Activated T-helper 1 cell treated with anti-CD3 and anti-CD28 coated beads, Interleukin-12 subunit alpha, Interleukin-12 subunit beta, Interleukin-2, Interleukin-4 antibody, amounts not matched to agents 30 ng/mL and 10 ng/mL and 1 ng/mL, durations not matched to agents 14 hours and 24 hours and 36 hours (primary cell): Measurements from ENCODE around the gene LIMD2. TPM values are rescaled to one million over a fixed set of nuclear protein-coding genes. Genes with fewer than 3 reads are reported as not detected.
A peak's percentile ranks its signal among the peaks of the same experiment; 100 is the strongest.
"Not testable (repeated sequence)": the region's sequence is repeated elsewhere in the genome, so short reads cannot be mapped to it uniquely, and the experiment has no call there.

Experiments used
- DNase-seq: peaks from one replicate; pipeline ENCODE4 v3.0.0; 2021; ENCODE audit warnings: low spot score
- H3K27ac Mint-ChIP-seq: one replicate; pipeline ENCODE4 v1.8.0; 2021; ENCODE audit warnings: mild to moderate bottlenecking, mixed read lengths
- H3K27me3 Mint-ChIP-seq: one replicate; pipeline ENCODE4 v1.8.0; 2022; ENCODE audit warnings: mild to moderate bottlenecking, moderate library complexity, mixed read lengths; ENCODE audit not compliant: insufficient read depth
- H3K36me3 Mint-ChIP-seq: one replicate; pipeline ENCODE4 v1.8.0; 2021; ENCODE audit warnings: low read depth, mixed read lengths
- H3K4me1 Mint-ChIP-seq: one replicate; pipeline ENCODE4 v1.8.0; 2021; ENCODE audit warnings: low read depth, mixed read lengths
- H3K4me3 Mint-ChIP-seq: one replicate; pipeline ENCODE4 v1.8.0; 2021; ENCODE audit warnings: mild to moderate bottlenecking, moderate library complexity, mixed read lengths
- H3K9me3 Mint-ChIP-seq: one replicate; pipeline ENCODE4 v1.8.0; 2021; ENCODE audit warnings: mixed read lengths
- intact Hi-C: fragments of 100-400 bp; cut with micrococcal nuclease; formaldehyde crosslinking; loops from one replicate; pipeline ENCODE4 v1.15.1; 2024
- total RNA-seq: library from RNA; stranded (reverse); gene quantifications from 2 replicates; pipeline ENCODE4 v1.2.3, GENCODE V29; 2022

Gene LIMD2
- 228 and 233 TPM in 2 replicates for total RNA-seq

DNA sequence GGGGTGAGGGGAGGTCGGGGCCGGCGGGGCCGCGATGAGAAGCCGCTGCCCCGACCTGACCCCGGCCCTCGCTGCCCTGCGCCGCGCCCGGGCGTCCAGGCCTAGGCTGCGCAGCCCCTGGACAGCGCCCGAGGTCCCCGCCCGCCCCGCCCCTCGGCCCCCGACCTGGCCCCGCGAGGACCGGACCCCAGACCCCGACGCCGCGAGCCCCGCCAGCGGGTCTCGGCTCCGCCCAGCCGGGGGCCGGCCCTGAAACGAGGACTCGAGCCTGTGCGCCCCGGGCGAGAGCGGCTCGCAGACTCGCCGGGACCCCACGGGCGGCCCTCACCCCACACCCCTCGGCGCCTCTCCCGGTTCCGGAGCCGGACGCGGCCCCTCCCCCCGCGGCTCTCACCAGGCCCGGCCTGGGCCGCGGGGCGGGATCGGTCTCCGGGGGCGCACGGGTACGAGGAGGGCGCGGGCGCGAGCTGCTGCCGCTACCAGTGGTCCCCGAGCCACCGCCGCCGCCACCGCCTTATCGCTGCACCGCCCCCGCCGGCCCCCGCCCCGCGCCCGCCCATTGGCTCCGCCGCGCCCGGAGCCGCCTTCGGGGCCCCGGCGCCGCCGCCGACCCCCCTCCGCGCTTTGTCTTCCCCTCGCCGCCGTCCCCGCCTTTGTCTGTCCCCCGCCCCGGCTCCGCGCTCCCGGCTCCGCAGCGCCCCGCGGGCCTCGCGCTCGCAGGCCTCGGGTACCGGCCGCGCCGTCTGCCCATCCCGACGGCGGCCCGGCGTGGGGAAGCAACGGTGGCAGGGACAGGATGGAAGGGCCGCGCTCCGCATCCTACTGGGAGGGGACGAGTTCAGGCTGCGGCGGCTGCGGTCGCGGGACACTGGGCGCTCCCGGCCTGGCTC lies at the start of gene LIMD2:
Gene LIMD2, minus strand, starts transcription at position 488 of the 890 bp plus-strand sequence. CDS start 827 bp downstream, outside the sequence.
- H3K27ac Mint-ChIP-seq: peak within 1 kb of the TSS; percentile 96
- H3K4me3 Mint-ChIP-seq: peak within 1 kb of the TSS; percentile 96
- H3K27me3 Mint-ChIP-seq: no peaks in the 10 kb centered on the region
- intact Hi-C loops: loop anchor here (1.0 to 2.0 kb wide), 3 partner anchors 143 to 807 kb away; partner anchors contain the start of genes CEP95, DCAF7, DDX5 and SMARCD2
- DNase-seq: peak; percentile 76
- H3K36me3 Mint-ChIP-seq: peaks cover 42% of the 10 kb centered on the region
- H3K4me1 Mint-ChIP-seq: peaks cover 59% of the 10 kb centered on the region
- no peaks in the 10 kb centered on the region for H3K9me3 Mint-ChIP-seq

DNA sequence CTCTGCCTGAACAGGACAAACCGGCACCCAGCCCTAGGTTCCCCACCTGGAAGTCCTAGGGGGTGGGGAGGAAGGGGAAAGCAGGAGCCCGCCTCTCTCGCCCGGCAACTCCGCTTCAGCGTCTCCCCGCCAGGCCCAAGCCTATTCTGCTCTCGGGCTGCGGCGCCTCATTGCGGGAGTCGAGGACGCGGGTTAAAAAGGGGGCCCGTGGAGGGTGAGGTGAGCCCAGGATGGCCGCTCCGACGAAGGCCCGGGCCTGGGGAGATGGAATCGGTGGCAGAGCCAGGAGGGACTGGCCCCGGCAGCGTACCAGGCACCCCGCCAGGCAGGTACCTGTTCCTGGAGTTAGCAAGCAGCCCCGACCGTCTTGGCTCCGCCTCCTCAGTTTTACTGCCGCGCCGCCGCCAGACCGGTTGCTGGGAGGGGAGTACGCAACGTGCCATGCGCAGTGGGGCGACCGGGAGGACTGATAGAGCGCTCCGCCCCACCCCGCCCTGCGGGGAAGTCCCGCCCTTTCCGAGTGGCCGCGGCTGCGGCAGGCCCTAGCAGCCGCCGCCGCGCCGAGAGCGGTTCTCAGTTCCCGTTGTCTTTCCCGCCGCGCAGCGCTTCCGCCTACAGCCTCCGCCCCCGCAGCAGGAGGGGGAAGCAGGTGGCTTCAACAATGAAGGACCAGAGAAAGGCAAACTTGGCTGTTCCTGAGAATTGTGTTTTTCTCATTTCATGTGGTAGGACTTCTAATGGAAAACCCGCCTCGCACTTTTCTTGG lies 41.7 kb upstream of the LIMD2 start, which contains the start of gene STRADA:
Gene STRADA, minus strand, starts transcription at position 392 of the 766 bp plus-strand sequence. CDS start 13,430 bp downstream, outside the sequence.
- H3K27me3 Mint-ChIP-seq: no peaks in the 10 kb centered on the region

DNA sequence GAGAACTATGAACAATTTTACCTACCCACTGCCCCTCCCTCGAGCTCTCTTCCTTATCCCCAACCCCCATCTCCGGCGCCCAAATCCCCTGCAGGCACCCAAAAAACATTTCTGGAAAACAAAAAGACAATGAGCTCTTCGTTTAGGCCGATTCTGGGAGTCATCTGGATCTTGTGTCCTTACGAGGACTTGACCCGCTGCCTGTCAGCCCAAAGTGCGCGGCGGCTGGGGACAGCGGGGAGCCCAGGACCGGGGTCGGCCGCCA lies 41.1 kb upstream of the LIMD2 start:
- H3K4me1 Mint-ChIP-seq: peaks cover 25% of the 10 kb centered on the region
- no peak for DNase-seq
- peak overlapping the region; percentile 98 for H3K4me3 Mint-ChIP-seq
- H3K36me3 Mint-ChIP-seq: peaks cover 17% of the 10 kb centered on the region
- H3K27me3 Mint-ChIP-seq: no peaks in the 10 kb centered on the region
- H3K9me3 Mint-ChIP-seq: no peaks in the 10 kb centered on the region
- peak overlapping the region; percentile 97 for H3K27ac Mint-ChIP-seq
- intact Hi-C loops: loop anchor here (1.0 to 10.0 kb wide), 9 partner anchors 11 to 1676 kb away; partner anchors contain the start of genes CCDC47, DCAF7, FTSJ3 and MAP3K3

More for the DNA sequence above, 41.7 kb upstream of the LIMD2 start, which contains the start of gene STRADA:
- Mint-ChIP-seq H3K9me3 (no peaks in the 10 kb centered on the region), H3K4me3 (peak within 1 kb of the TSS; percentile 98), H3K27ac (peak within 1 kb of the TSS; percentile 97), H3K4me1 (peaks cover 25% of the 10 kb centered on the region), H3K36me3 (peaks cover 20% of the 10 kb centered on the region)
- peak; percentile 99 for DNase-seq
- intact Hi-C loops: loop anchor here (1.0 to 10.0 kb wide), 9 partner anchors 11 to 1677 kb away; partner anchors contain the start of genes CCDC47, DCAF7, FTSJ3 and MAP3K3

DNA sequence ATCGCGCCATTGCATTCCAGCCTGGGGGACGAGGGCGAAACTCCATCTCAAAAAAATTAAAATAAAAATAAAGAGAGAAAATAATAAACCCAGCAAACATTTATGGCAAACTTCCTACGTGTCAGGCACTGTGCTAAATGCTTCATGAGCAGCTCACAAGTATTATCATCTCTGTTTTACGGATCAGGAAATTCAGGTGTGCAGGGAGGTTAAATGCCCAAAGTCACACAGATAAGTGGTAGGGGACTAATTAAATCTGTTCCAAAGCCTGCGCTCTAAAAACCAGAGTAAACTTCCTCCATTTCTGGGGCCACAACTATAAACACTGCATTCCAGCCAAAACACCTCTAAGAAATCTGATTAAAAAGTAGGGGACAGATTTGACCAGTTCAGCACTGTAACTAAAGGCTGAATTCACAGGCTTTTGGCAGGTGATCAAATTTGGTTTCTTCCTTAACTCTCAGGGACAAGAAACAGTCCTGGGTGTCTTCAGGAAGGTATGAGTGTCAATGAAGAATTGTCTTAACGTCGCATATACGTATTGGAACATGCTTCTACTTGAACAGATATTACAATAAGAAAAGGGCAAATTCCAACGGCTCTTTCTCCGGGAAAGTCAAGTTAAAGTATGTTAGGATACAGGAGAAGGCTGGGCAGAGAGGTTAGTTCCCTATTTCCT lies 40.7 kb upstream of the LIMD2 start:
- no peak for DNase-seq
- H3K27ac Mint-ChIP-seq: peak overlapping the region; percentile 97
- peak overlapping the region; percentile 98 for H3K4me3 Mint-ChIP-seq
- intact Hi-C loops: loop anchor here (1.0 to 10.0 kb wide), 9 partner anchors 12 to 1676 kb away; partner anchors contain the start of genes CCDC47, DCAF7, FTSJ3 and MAP3K3
- H3K27me3 Mint-ChIP-seq: no peaks in the 10 kb centered on the region
- H3K36me3 Mint-ChIP-seq: peaks cover 13% of the 10 kb centered on the region
- peaks cover 25% of the 10 kb centered on the region for H3K4me1 Mint-ChIP-seq
- no peaks in the 10 kb centered on the region for H3K9me3 Mint-ChIP-seq

DNA sequence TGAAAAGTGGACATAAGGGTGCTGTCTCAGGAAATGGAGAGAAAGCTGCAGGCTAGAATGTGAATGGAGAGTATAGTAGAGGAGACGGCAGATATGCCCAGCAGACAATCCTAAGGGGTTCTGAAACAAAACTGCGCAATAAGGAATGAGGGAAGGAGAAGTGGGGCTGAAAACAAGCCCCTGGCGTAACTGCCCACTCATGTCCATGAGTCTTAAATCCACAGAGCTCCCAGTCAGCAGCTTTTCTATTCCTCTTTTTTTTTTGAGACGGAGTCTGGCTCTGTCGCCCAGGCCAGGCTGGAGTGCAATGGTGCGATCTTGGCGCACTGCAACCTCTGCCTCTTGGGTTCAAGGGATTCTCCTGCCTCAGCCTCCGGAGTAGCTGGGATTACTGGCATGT lies 35.8 kb upstream of the LIMD2 start:
- peaks cover 14% of the 10 kb centered on the region for H3K4me1 Mint-ChIP-seq
- intact Hi-C loops: no loop called here

DNA sequence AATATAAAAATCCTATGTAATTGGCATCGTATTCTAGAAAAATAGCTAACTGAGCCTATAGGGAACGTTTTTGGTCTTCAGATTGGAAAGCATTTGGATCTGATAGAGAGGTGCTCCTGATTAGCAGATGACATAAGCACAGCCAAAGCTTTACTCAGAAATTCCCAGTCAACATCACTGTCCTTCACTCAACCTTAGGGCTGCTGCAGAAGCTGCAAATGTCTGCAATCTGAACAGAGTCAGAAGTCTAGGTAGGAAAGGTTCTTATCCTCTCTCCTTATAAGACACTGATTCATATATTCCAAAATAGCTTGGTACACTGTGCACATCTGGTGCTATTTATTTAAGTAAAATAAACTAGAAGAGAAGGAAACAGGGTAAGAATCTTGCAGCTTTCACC lies 22.5 kb upstream of the LIMD2 start:
- Mint-ChIP-seq H3K9me3 (no peaks in the 10 kb centered on the region), H3K27me3 (no peaks in the 10 kb centered on the region), H3K27ac (no peak overlapping the region), H3K4me3 (no peak overlapping the region), H3K4me1 (no peaks in the 10 kb centered on the region), H3K36me3 (peaks cover 31% of the 10 kb centered on the region)
- intact Hi-C loops: no loop called here
- no peak for DNase-seq

More for the DNA sequence above, 35.8 kb upstream of the LIMD2 start:
- DNase-seq: no peak
- H3K4me3 Mint-ChIP-seq: no peak overlapping the region
- no peak overlapping the region for H3K27ac Mint-ChIP-seq
- H3K36me3 Mint-ChIP-seq: peaks cover 6% of the 10 kb centered on the region
- no peaks in the 10 kb centered on the region for H3K9me3 Mint-ChIP-seq
- no peaks in the 10 kb centered on the region for H3K27me3 Mint-ChIP-seq

DNA sequence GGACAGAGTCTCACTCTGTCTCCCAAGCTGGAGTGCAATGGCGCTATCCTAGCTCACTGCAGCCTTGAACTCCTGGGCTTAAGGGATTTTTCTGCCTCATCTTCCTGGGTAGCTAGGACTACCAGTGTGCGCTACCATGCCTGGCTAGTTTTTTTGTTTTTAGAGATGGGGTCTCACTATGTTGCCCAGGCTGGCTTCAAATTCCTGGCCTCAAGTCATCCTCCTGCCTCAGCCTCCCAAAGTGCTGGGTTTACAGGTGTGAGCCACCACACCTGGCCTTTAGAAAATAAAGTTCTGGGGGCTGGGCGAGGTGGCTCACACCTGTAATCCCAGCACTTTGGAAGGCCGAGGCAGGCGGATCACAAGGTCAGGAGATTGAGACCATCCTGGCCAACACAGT lies 20.3 kb upstream of the LIMD2 start:
- intact Hi-C loops, DNase-seq, H3K9me3 Mint-ChIP-seq, H3K4me3 Mint-ChIP-seq, H3K27ac Mint-ChIP-seq, H3K27me3 Mint-ChIP-seq, H3K4me1 Mint-ChIP-seq: not testable (repeated sequence)
- H3K36me3 Mint-ChIP-seq: peaks cover 27% of the 10 kb centered on the region

DNA sequence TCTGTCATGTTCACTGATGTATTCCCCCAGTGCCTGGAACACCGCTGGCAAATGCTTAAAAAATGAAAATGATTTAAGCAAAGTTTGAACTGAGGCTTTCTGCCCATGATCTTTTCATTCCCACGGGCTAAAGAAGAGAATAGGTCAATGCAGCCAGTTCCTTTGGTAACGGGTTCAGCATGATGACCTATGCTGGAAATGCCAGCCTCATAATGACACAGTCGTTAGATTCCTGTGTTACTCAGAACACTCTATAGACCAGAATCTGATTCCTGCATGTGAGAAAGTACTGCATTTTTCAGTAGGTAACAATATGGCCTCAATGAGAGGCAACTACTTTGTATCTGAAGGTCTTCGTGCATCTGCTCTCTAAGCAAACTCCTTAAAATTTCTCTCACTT lies 19.1 kb upstream of the LIMD2 start:
- no peak for DNase-seq
- no peaks in the 10 kb centered on the region for H3K9me3 Mint-ChIP-seq
- peaks cover 26% of the 10 kb centered on the region for H3K36me3 Mint-ChIP-seq
- intact Hi-C loops: no loop called here
- H3K27ac Mint-ChIP-seq: no peak overlapping the region
- no peaks in the 10 kb centered on the region for H3K4me1 Mint-ChIP-seq
- H3K4me3 Mint-ChIP-seq: no peak overlapping the region
- H3K27me3 Mint-ChIP-seq: no peaks in the 10 kb centered on the region

DNA sequence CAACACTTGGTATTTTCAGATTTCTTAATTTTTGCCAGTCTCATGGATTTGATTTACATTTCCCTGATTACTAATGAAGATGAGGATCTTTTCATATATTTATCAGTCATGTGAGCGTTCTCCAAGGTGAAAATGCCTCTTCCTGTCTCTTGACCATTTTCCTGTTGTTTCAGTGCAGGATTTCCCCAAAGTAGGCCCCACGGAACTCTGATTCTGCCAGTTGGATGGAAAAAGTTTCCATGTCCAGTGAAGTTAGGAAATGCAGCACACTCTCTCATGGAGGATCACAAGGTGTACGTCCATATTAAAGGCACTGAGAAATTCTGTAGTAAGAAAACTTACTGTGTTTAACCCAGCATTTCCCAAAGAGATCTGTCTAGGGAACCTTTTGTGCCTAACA lies 16.5 kb upstream of the LIMD2 start:
- no peak overlapping the region for H3K4me3 Mint-ChIP-seq
- no peaks in the 10 kb centered on the region for H3K9me3 Mint-ChIP-seq
- H3K4me1 Mint-ChIP-seq: no peaks in the 10 kb centered on the region
- no peak overlapping the region for H3K27ac Mint-ChIP-seq
- H3K27me3 Mint-ChIP-seq: no peaks in the 10 kb centered on the region
- intact Hi-C loops: no loop called here
- DNase-seq: no peak
- peaks cover 20% of the 10 kb centered on the region for H3K36me3 Mint-ChIP-seq

DNA sequence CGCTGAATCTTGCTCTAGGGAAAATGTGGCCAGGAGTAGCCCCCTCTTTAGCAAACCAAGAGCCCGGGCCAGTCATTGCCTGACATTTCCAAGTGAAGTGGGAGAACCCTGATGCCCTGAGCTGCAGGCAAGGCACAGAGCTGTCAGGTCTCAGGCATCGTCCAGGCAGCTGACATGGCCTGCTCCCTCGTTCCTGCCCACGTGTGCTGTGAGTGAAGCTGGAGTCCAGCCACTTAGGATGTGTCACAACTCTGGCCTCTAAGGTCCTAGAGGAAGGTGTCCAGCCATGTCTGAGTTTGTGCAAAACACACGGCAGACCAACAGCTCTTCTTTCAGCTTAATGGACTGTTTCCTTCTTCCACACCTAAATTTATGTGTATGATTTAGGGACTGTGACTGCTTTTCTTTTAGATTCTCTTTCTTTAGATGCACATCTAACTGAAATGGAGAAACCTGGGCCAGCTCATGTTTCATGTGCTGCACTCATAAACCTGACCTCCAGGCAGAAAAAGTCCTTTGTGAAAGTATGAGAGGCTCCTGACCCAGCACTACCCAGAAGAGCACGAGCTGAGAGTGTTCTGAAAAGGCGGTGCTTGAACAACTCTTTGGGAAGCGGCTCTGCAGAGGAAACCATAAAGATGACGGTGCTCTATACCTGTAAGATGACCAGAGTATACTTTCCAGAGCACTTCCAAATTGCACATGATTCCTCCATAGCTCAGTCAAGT lies 14.8 kb upstream of the LIMD2 start:
- DNase-seq: no peak
- H3K36me3 Mint-ChIP-seq: peaks cover 20% of the 10 kb centered on the region
- H3K4me3 Mint-ChIP-seq: no peak overlapping the region
- H3K27me3 Mint-ChIP-seq: no peaks in the 10 kb centered on the region
- no peak overlapping the region for H3K27ac Mint-ChIP-seq
- H3K4me1 Mint-ChIP-seq: peaks cover 6% of the 10 kb centered on the region
- no peaks in the 10 kb centered on the region for H3K9me3 Mint-ChIP-seq
- intact Hi-C loops: no loop called here

DNA sequence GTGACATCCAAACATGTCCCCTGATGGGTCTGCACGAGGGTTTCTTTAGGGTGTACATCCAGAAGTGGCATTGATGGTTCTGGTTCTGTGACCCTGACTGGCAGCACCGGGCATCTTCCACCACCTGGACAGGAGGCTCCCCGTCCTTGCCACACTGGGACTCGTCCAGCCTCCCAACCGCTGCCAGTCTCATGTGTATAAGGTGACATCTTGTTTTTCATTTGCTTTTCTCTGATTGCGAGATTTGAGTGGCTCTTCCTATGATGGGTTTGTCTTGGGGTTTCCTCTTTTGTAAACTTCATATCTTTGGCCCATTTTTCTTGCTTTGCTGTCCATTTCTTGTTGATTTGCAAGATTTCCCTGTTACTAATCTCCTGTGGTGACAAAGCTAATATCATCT lies 9.2 kb upstream of the LIMD2 start:
- H3K4me1 Mint-ChIP-seq: peaks cover 43% of the 10 kb centered on the region
- peak overlapping the region; percentile 15 for H3K27ac Mint-ChIP-seq
- no peaks in the 10 kb centered on the region for H3K9me3 Mint-ChIP-seq
- intact Hi-C loops: no loop called here
- no peaks in the 10 kb centered on the region for H3K27me3 Mint-ChIP-seq
- no peak for DNase-seq
- H3K36me3 Mint-ChIP-seq: peaks cover 19% of the 10 kb centered on the region
- peak overlapping the region; percentile 31 for H3K4me3 Mint-ChIP-seq

DNA sequence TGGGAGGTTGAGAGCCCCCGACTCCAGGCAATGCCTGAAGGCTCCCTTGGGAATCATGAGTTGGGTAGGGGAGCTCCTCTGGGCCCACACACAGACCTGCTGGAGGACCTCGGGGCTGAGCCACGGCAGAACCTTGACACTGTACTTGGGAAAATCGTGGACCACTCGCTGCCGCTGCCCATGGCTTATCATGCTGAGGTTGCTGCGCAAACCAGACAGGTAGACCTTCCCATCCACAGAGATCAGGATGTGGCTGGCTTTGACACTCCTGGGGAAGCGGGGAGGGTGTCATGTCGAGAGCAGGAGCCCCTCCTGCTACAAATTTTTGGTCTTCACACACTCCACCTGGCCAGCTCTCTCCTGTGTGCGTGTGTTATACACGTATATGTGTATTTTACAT lies 7.2 kb upstream of the LIMD2 start:
- Mint-ChIP-seq H3K27me3 (no peaks in the 10 kb centered on the region), H3K4me3 (peak overlapping the region; percentile 5), H3K9me3 (no peaks in the 10 kb centered on the region), H3K27ac (peak overlapping the region; percentile 23), H3K36me3 (peaks cover 32% of the 10 kb centered on the region), H3K4me1 (peaks cover 63% of the 10 kb centered on the region)
- no peak for DNase-seq
- intact Hi-C loops: no loop called here
